ENCODE results near the gene CACNB1.

GRCh38 chr17:39210093-39210434, 12.6 kb upstream of the CACNB1 start:
- no peak for TF ChIP-seq TOX (CRISPR knock-in tag; IDR thresholded peaks at IDR 0.05; ENCODE audit: borderline replicate concordance)
- no peak for TF ChIP-seq TSHZ2 (CRISPR knock-in tag; IDR thresholded peaks at IDR 0.05)
- TF ChIP-seq PPARA (CRISPR knock-in tag; IDR thresholded peaks at IDR 0.05; ENCODE audit: borderline replicate concordance), result no peak
- no peak for TF ChIP-seq OSR1 (CRISPR knock-in tag; IDR thresholded peaks at IDR 0.05)
- TF ChIP-seq RARB (CRISPR knock-in tag; IDR thresholded peaks at IDR 0.05), result no peak
- no peak for TF ChIP-seq ISL1 (CRISPR knock-in tag; IDR thresholded peaks at IDR 0.05)
- TF ChIP-seq, protein P1, sequence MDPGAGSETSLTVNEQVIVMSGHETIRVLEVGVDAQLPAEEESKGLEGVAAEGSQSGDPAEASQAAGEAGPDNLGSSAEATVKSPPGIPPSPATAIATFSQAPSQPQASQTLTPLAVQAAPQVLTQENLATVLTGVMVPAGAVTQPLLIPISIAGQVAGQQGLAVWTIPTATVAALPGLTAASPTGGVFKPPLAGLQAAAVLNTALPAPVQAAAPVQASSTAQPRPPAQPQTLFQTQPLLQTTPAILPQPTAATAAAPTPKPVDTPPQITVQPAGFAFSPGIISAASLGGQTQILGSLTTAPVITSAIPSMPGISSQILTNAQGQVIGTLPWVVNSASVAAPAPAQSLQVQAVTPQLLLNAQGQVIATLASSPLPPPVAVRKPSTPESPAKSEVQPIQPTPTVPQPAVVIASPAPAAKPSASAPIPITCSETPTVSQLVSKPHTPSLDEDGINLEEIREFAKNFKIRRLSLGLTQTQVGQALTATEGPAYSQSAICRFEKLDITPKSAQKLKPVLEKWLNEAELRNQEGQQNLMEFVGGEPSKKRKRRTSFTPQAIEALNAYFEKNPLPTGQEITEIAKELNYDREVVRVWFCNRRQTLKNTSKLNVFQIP (CRISPR knock-in tag; IDR thresholded peaks at IDR 0.05; ENCODE audit: borderline replicate concordance, low read depth), result no peak
- no peak for TF ChIP-seq ARNTL (CRISPR knock-in tag; IDR thresholded peaks at IDR 0.05; ENCODE audit: borderline replicate concordance, low read depth)
- no peak for TF ChIP-seq ZNF8 (CRISPR knock-in tag; IDR thresholded peaks at IDR 0.05)
- TF ChIP-seq GLIS3 (CRISPR knock-in tag; IDR thresholded peaks at IDR 0.05), result no peak
- TF ChIP-seq ZFP3 (CRISPR knock-in tag; IDR thresholded peaks at IDR 0.05), result no peak
- TF ChIP-seq ZNF565 (CRISPR knock-in tag; conservative IDR thresholded peaks at IDR 0.05; ENCODE audit: low read depth), result no peak
- no peak for TF ChIP-seq ZFP30 (CRISPR knock-in tag; IDR thresholded peaks at IDR 0.05)

Measured in SK-N-SH treated with all-trans-retinoic acid at 6 μM for 48 hours (cell line).